ENCODE data around the gene CIAPIN1. TPM values are rescaled to one million over a fixed set of nuclear protein-coding genes. Genes with fewer than 3 reads are reported as not detected.

The CIAPIN1 gene
- total RNA-seq, 2 experiments from 2014 or later = 27.8 to 28.0 TPM

DNA sequence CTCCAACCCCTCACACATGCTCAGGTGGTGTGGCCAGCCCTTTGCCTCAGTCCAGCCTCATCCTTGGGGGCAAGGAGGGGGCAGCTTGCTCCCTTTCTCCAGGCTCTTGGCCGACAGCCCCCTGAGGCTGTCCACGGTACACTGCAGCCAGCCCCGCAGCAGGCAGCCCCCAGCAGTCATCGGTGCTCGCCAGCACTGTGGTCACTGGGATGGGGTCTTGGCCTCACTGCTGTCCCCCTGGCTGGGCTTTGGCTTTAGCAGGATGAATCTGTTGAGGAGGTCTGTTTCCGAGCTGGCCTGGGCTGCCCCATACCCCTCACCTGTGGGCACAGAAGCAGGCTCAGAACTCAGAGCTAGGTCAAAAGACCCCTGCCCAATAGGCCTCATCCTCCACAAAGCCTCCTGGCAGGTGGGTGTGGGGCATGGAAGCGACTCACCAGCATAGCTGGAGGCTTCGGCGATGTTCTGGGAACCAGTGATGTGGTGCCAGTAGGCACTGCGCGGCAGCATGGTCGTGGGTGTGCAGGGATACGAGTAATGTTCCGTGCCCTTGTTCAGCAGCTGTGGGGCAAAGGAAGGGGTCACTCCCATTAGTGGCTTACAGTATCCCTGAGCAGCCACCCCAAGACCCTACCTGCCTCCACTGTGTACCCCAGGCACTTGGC is 26.1 kb upstream of the CIAPIN1 start:
- Histone ChIP-seq H3K27ac (ENCODE audit: low read depth in 1 of 2, low read length in 2 of 2) (no peak overlapping the region), H3K36me3 (ENCODE audit: insufficient read depth, low read length) (peaks cover 43% of the 10 kb centered on the region), H3K4me1 (ENCODE audit: insufficient read depth, low read length) (peaks cover 21% of the 10 kb centered on the region), H3K4me3 (ENCODE audit: low read length) (no peak overlapping the region), H3K9me3 (ENCODE audit: control insufficient read depth in 1 of 2, insufficient read depth in 1 of 2, low read length in 2 of 2) (no peaks in the 10 kb centered on the region), H3K27me3 (ENCODE audit: control insufficient read depth in 1 of 2, insufficient read depth in 2 of 2, low read length in 2 of 2) (no peaks in the 10 kb centered on the region)
- Mint-ChIP-seq H3K9me3 (no peaks in the 10 kb centered on the region), H3K4me3 (no peak overlapping the region), H3K36me3 (ENCODE audit: low read depth) (peaks cover 48% of the 10 kb centered on the region), H3K4me1 (ENCODE audit: low read depth) (peaks cover 11% of the 10 kb centered on the region), H3K27me3 (no peaks in the 10 kb centered on the region), H3K27ac (no peak overlapping the region)
- DNase-seq (no peak), ATAC-seq (ENCODE audit: poor library complexity) (no peak)
- ChIA-PET CTCF (interaction anchor here (2.9 kb wide), 1 partner anchor 11 kb away, joined by 10 read pairs; the partner anchor contains the start of gene POLR2C), POLR2A (interaction anchor here (1.6 to 3.6 kb wide), 2 partner anchors 11 to 13 kb away, joined by 4 to 13 read pairs; partner anchors contain the start of genes DOK4 and POLR2C)
- intact Hi-C loops (cut with DNase I, micrococcal nuclease) = no loop called here
- no peak for TF ChIP-seq CTCF (IDR thresholded peaks at IDR 0.05)

GRCh38 chr16:57472665-57473060 is 25.5 kb upstream of the CIAPIN1 start:
- ChIA-PET POLR2A (interaction anchor here (1.6 to 3.6 kb wide), 2 partner anchors 10 to 14 kb away, joined by 4 to 13 read pairs; partner anchors contain the start of genes DOK4 and POLR2C), CTCF (interaction anchor here (2.9 kb wide), 1 partner anchor 10 kb away, joined by 10 read pairs; the partner anchor contains the start of gene POLR2C)
- Mint-ChIP-seq H3K27me3 (no peaks in the 10 kb centered on the region), H3K36me3 (ENCODE audit: low read depth) (peaks cover 54% of the 10 kb centered on the region), H3K27ac (peak overlapping the region; percentile 40), H3K4me3 (no peak overlapping the region), H3K4me1 (ENCODE audit: low read depth) (peaks cover 11% of the 10 kb centered on the region), H3K9me3 (no peaks in the 10 kb centered on the region)
- intact Hi-C loops (cut with DNase I, micrococcal nuclease) = no loop called here
- Histone ChIP-seq H3K27ac (ENCODE audit: low read depth in 1 of 2, low read length in 2 of 2) (no peak overlapping the region), H3K9me3 (ENCODE audit: control insufficient read depth in 1 of 2, insufficient read depth in 1 of 2, low read length in 2 of 2) (no peaks in the 10 kb centered on the region), H3K27me3 (ENCODE audit: control insufficient read depth in 1 of 2, insufficient read depth in 2 of 2, low read length in 2 of 2) (no peaks in the 10 kb centered on the region), H3K4me1 (ENCODE audit: insufficient read depth, low read length) (peaks cover 18% of the 10 kb centered on the region), H3K36me3 (ENCODE audit: insufficient read depth, low read length) (peaks cover 49% of the 10 kb centered on the region), H3K4me3 (ENCODE audit: low read length) (no peak overlapping the region)
- DNase-seq = no peak
- no peak for ATAC-seq (ENCODE audit: poor library complexity)
- no peak for TF ChIP-seq CTCF (IDR thresholded peaks at IDR 0.05)

DNA sequence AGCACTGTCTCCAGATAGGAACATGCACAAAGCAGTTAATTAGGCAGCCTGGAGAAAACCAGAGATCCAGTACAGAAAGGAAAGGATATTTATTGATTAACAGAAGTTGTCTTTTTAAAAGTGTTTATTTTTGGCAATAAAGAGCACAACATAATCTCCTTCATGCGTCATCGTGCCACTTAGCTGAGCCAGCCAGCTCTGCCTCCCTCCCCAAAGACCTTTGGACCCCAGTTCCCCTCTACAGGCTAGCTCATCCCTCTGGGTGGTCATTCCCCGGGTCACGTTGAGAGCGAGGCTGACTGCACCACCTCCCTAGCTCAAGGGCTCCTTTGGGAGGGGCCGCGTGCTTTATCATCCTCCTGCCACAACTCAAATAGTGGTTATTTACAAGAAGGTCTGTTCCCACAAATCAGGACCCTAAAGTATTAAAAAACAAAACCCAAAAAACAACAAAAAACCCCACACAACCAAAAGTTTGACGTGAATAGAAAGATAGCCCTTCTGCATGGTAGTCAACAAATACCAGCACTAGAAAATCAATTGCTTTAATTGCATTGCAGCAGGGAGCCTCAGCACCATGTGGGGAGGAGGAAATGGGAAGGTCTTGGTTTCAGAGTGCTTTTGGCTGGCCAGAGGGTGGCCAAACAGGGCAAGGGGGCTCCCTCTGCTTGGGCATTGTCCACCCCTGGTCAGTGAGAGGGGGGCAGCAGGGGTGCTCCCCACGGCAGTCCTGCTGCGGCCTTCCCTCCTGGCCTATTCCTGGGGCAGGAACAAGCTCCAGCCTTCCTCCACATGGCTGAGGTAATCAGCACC is 24.9 kb upstream of the CIAPIN1 start:
- Mint-ChIP-seq H3K27me3 (no peaks in the 10 kb centered on the region), H3K4me3 (no peak overlapping the region), H3K36me3 (ENCODE audit: low read depth) (peaks cover 60% of the 10 kb centered on the region), H3K27ac (peak overlapping the region; percentile 40), H3K9me3 (no peaks in the 10 kb centered on the region), H3K4me1 (ENCODE audit: low read depth) (peaks cover 11% of the 10 kb centered on the region)
- Histone ChIP-seq H3K9me3 (ENCODE audit: control insufficient read depth in 1 of 2, insufficient read depth in 1 of 2, low read length in 2 of 2) (no peaks in the 10 kb centered on the region), H3K27ac (ENCODE audit: low read depth in 1 of 2, low read length in 2 of 2) (no peak overlapping the region), H3K4me1 (ENCODE audit: insufficient read depth, low read length) (peaks cover 14% of the 10 kb centered on the region), H3K27me3 (ENCODE audit: control insufficient read depth in 1 of 2, insufficient read depth in 2 of 2, low read length in 2 of 2) (no peaks in the 10 kb centered on the region), H3K4me3 (ENCODE audit: low read length) (no peak overlapping the region), H3K36me3 (ENCODE audit: insufficient read depth, low read length) (peaks cover 54% of the 10 kb centered on the region)
- DNase-seq (no peak), ATAC-seq (ENCODE audit: poor library complexity) (no peak)
- POLR2A ChIA-PET = interaction anchor here (1.6 to 3.6 kb wide), 2 partner anchors 10 to 14 kb away, joined by 4 to 13 read pairs; partner anchors contain the start of genes DOK4 and POLR2C
- CTCF ChIA-PET = interaction anchor here (1.2 kb wide), 1 partner anchor 10 kb away, joined by 5 read pairs; the partner anchor contains the start of gene POLR2C
- intact Hi-C loops (cut with DNase I, micrococcal nuclease) = no loop called here
- TF ChIP-seq CTCF (IDR thresholded peaks at IDR 0.05) = no peak
